NCI-H2029 (cell line): Measurements from ENCODE around the gene KRTAP10-4.

ENCODE experiments used
- DNase-seq: peaks from one replicate; lab custom pipeline; 2025; lab: John Stamatoyannopoulos, UW

KRTAP10-4 gene

GRCh38 chr21:44618909-44619308 lies 45.4 kb downstream of the KRTAP10-4 start:
- no peak for DNase-seq

DNA sequence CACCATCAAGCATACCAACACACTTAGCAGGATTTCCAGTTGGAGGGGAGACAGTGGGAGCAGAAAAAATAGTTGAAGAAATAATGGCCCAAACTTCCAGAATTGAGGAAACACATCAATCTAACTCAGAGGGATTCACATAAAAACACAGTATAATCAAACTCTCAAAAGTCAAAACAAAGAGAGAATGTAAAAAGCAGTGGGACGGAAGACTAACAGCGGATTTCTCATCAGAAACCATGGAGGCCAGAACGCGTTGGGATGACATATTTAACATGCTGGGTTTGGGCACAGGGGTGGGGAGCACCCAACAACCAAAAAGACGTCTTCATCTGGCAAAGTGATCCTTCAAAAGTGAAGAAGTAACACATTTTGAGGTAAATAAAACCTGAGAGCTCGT lies 46.4 kb downstream of the KRTAP10-4 start:
- no peak for DNase-seq

DNA sequence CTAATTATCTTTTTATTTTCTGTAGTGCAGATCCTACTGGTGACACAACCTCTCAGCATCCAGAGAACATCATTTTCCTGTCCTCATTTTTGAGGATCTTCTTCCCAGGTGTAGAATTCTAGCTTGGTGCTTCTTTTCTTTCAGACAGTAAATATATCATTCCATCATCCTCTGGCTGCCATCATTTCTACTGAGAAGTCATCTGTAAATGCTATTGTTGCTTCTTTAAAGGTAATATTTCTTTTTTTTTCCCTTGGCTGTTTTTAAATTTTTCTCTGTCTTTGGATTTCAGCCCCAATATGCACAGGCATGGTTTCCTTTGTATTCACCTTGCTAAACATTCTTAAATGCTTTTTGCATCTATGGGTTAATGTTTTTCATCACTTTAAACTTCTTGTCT lies 50.0 kb downstream of the KRTAP10-4 start:
- DNase-seq: no peak
